HG02678 (cell line): ENCODE results near the gene DNAJC6.

ENCODE experiments used
- ATAC-seq: cut with Tn5 transposase; IDR thresholded peaks from one replicate; pipeline ENCODE4 v1.9.1; 2021; ENCODE audit warnings: mild to moderate bottlenecking, moderate library complexity; ENCODE audit not compliant: unreplicated experiment

The DNAJC6 gene

DNA sequence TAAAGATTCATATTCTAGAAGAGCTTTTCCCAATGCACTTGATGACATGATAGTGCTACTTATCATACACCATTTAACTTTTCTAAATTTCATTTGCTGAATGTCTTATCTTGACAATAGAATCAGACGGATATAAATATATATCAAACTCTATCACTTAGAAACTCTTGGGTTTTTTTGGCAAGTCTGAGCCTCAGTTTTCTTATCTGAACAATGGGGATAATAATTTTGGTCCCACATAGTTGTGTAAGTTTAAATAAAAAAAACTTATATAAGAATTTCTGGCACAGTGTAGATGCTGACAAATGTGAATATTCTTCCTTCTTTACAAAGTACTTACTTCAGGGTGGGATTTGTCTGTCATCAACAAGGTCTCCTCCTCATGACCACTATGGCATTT lies 89.7 kb downstream of the DNAJC6 start:
- ATAC-seq = no peak

GRCh38 chr1:65401612-65402011 lies 92.3 kb downstream of the DNAJC6 start:
- no peak for ATAC-seq

DNA sequence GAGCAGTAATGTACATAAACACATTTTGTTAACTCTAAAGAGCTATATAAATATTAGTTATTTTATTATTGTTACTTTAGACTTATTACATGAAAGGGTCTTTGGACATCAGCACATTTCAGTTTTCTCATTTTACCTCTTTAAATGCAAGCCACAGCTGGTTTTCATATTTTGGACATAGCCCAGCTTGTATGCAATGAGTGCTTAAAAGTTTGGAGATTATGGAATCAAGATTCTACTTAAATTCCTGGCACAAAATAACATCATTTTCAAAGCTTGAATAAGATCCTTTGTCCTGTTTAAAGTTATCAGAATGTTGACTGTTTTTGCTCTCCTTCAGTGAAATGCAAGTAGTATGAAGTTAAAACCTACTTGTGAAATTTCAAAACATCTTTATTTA lies 95.6 kb downstream of the DNAJC6 start:
- no peak for ATAC-seq

DNA sequence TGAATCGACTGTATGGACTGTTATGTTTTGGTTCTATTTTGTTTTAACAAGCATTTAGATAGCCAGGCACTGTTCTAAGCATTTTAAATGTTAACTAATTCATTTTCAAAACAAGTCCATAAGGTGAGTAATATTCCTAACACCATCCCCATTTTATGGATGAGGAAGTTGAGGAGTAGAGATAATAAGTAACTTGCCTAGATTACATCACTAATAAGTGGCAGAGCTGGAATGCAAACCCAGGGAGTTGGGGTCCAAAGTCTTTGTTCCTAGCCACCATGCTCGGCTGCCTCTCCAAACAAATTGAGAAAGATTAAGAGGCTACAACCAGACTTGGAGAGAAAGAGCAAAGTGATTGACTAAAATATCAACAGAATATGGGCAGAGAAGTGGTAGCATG lies 98.5 kb downstream of the DNAJC6 start:
- no peak for ATAC-seq

GRCh38 chr1:65409314-65409713 lies 100.0 kb downstream of the DNAJC6 start:
- no peak for ATAC-seq

GRCh38 chr1:65409816-65410326 lies 100.5 kb downstream of the DNAJC6 start:
- no peak for ATAC-seq

DNA sequence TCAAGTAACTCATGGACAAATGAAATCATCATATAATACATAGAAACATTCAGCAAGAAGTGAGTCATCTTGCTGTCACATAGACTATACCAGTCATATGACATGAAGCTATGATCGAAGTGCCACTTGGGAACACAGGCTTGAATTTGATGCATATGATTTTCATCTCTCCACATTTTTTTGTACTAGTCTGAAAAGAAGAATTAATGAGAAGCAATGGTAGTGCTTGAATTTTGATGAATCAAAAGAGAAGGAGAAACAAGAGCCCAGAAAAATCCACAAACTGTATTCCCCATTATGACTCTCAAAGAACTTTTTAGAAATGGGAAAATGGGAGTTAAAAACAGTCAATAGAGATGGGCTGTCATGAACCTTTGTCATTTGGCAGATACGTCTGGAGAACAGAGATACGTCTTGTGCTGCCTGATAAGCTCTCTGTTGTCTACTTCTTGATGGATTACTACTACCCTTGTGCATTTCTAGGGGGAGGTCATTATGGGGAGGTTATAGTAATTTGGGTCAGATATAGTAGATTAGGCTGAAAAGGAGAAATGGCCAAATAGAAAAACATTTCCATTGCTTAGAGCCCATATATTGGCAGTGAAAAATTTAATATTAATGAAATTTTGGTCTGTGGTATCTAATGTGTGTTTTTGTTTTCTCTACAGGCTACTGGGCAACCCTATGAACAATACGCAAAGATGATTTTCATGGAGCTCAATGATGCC lies 103.1 kb downstream of the DNAJC6 start:
- no peak for ATAC-seq

GRCh38 chr1:65412984-65413375 lies 103.6 kb downstream of the DNAJC6 start:
- ATAC-seq = no peak

DNA sequence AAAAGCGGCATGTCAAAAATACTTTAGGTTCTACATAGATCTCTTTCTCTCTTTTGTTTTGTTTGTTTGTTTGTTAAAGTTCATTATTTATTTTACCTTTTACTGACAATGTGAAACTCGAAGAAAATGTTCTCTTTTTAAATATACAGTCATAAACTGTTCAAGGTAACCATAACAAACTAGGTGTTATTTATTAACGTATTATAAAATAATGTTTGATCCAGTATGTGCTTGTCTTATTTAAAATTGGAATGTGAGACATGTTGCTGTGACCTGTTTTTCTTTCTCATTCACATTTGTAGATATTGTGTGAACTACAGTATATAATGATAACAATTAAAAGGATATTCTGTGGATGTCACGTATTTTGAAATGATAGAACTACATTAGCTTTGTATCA lies 105.2 kb downstream of the DNAJC6 start:
- ATAC-seq = no peak

DNA sequence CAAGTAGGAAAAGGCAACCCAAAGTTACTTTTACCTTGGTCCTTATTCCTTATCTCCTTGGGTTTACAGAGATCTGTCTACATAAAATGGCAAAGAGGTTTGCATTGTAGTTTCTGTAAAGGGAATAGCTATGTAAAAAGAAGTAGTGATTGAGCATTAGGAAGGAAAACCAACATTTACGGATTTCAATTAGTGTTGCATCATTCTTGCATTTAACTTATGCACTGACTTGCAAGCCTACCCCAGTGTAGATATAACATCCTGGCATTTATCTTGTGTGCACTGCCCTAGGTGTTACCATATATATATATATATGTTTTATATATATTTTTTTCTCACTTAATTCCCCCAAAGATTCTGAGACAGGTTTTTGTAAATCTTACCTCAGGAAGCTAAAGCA lies 107.4 kb downstream of the DNAJC6 start:
- ATAC-seq = no peak

DNA sequence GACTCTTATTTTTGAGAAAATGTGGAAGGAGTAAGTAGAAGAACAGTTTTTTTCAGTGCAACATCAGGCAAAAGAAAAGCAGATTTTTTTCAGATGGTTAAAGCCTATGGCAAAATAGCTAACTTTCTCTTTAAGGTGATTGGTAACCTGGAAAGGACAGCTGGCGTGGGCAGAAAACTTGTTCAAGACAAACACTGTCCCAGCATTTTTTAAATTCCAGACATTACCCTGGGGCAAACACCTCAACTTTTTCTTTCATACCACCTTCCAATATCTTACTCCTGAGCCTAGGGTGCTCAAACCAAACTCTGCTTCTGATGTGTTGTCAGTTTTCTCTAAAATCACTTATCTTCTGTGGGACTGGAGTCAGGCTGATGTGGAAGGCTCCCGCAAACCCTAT lies 108.4 kb downstream of the DNAJC6 start:
- no peak for ATAC-seq

GRCh38 chr1:65418522-65419185 lies 109.3 kb downstream of the DNAJC6 start:
- ATAC-seq = no peak

GRCh38 chr1:65419681-65420589 lies 110.6 kb downstream of the DNAJC6 start:
- ATAC-seq = peak; percentile 90

GRCh38 chr1:65420590-65421350 lies 111.4 kb downstream of the DNAJC6 start, which contains the start of the genes LEPR and LEPROT:
LEPR (plus strand) TSS chr1:65420668; CDS start chr1:65565566, 144,898 bp downstream.
LEPROT (plus strand) TSS chr1:65420668; CDS start chr1:65420725, 57 bp downstream.
- peak; percentile 56 for ATAC-seq

DNA sequence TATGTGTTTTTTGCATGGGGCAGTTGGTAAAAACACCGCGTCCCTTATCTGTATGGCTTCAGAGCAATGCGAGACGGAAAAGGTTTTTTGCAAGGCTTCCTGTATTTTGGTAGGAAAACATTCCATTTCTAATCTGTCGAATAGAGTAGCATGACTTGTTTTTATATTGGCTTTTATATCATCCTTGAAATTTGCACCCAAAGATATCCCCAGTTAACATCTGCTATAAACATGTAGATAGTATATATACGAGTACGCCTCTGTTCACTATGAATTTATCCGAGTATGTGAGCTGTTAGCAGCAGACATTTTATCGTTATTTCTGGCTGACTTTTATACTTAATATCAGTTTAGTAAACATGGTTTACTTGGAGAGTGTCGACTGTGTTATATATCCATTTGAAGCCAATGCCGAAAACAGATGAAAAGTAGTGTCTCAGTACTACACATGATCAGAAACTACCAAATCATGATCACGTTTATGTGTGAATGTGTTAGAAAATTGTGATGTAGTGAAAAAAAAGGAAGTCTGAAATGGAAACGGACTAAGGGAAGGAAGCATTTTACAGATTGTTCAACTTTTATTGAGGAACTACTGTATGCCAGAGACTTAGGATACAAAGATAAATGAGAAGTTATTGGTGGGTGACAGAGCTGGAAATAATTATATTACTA lies 112.1 kb downstream of the DNAJC6 start:
- no peak for ATAC-seq

DNA sequence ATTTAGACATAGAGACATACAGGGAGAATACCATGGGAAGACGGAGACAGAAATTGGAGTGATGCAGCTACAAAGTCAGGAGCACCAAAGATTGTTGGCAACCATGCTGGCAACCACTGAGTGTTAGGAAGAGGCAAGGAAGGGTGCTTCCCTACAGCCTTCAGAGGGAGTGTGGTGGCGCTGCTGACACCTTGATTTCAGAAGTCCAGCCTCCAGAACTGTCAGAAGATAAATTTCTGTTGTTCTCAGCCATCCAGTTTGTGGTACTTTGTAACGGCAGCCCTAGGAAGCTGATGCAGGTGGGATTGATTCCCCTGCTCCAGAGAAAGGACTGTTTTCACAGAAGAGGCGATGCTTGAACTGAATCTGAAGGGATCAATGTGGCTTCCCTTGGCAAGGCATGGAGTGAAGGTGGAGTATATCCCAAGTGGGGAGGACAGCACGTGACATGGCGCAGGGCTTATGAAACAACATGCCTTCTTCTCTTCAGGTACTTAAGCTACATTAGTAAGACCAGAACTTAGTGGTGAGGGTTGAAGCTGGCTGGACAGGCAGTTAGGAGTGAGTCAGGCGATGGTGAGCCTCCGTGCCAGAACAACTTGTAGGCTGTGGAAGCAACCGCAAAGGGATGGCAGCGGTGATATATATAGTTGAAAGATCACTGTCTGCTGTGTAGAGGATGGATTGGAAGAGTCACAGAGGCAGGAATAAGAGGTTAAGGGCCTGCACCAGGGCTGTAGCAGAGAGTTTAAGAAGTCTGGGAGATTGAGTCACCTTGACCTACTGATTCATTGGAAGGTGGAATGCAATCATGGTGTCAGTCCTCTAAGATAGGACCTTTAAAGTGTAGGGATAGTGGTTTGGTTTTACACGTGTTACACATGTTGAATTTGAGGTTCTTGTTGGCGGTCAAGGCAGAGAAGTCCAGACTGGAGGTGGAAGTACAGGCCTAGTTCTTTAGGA lies 113.2 kb downstream of the DNAJC6 start:
- no peak for ATAC-seq

DNA sequence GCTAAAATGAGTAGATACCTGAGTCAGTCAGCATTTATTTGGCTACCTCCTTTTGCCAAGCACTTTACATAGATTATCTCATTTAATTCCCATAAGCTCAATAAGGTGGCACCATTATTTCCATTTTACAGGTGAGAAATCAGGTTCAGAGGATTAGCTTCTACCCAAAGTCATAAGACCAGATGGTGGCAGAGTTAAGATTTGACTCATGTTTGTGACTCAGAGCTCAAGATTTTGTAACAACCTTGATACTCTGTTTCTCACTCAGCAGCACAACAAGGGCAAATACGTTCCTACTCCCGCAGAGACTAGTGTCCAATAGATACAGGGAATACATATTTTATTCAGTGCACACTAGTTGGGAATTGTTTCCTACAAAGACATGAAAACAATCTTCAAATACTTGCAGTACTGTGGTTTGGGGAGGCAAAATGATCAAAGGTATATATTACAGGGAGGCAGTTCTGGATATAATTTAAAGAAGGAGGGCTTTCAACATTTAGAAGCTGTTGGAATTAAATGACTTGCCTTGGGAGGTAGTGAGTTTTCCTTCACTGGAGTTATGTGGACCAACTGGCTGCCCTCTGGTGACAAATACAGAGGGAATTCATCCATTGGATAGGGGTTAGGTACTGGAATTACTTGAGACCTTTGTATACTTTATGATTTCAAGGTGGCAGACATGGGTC lies 114.7 kb downstream of the DNAJC6 start:
- ATAC-seq = no peak

- no peak for ATAC-seq
Measured at GRCh38 chr1:65424573-65424889, 115.2 kb downstream of the DNAJC6 start.
